Endothelial cell of umbilical vein (primary cell): Measurements from ENCODE around the gene FAM83C. TPM values are rescaled to one million over a fixed set of nuclear protein-coding genes. Genes with fewer than 3 reads are reported as not detected.

Source experiments
- BruUV-seq: library from RNA; stranded (reverse); fragments of 400-500 nt; replicated peaks from 2 replicates; lab custom pipeline; 2021; lab: Mats Ljungman, UMichigan
- CTCF ChIA-PET: fragments of 300-600, 350-600 bp; sonication (Branson Sonifier 250); formaldehyde crosslinking; loops from one replicate; lab custom pipeline; 2021; ENCODE audit warnings: antibody characterized with exemption, inconsistent platforms; lab: Charles Lee
- POLR2A ChIA-PET: fragments of 300-600, 350-600 bp; sonication (Branson Sonifier 250); formaldehyde crosslinking; loops from one replicate; lab custom pipeline; 2021; ENCODE audit warnings: antibody characterized with exemption, inconsistent platforms; lab: Charles Lee
- DNase-seq: peaks from one replicate; pipeline ENCODE4 v3.0.0-alpha.2; 2011; ENCODE audit warnings: low read depth, low spot score
- FAIRE-seq: peaks from 2 replicates; lab custom pipeline; 2011; peaks lifted over from hg19 to GRCh38; lab: Jason Lieb, UNC
- H2AFZ ChIP-seq: 2 replicates; pipeline ENCODE4 v1.6.0; 2012; ENCODE audit warnings: low read depth, low read length, control low read depth, inconsistent platforms
- H3K27ac ChIP-seq: 2 replicates; pipeline ENCODE4 v1.5.1; 2011; ENCODE audit warnings: low read depth, mild to moderate bottlenecking, control low read depth, low read length, moderate library complexity; ENCODE audit not compliant: insufficient read depth
- H3K27me3 ChIP-seq, 2 experiments: 2 replicates each; pipeline versions ENCODE4 v1.6.0 to v1.6.1; 2011; ENCODE audit warnings: low read length in 2 of 2, mixed read lengths in 1 of 2; ENCODE audit not compliant: control insufficient read depth in 2 of 2, insufficient read depth in 2 of 2
- H3K36me3 ChIP-seq, 2 experiments: 2 replicates in 1 of 2; 3 replicates in 1 of 2; pipeline ENCODE4 v1.5.1; 2011; ENCODE audit warnings: low read length in 2 of 2, mild to moderate bottlenecking in 1 of 2, moderate library complexity in 1 of 2; ENCODE audit not compliant: control insufficient read depth in 2 of 2, insufficient read depth in 2 of 2; ENCODE audit errors: extremely low read depth in 1 of 2
- H3K4me1 ChIP-seq: 3 replicates; pipeline ENCODE4 v1.5.1; 2011; ENCODE audit warnings: mild to moderate bottlenecking, low read length; ENCODE audit not compliant: control insufficient read depth, insufficient read depth; ENCODE audit errors: extremely low read depth
- H3K4me2 ChIP-seq: 2 replicates; pipeline ENCODE4 v1.6.1; 2011; ENCODE audit warnings: low read length, control low read depth, mixed read lengths; ENCODE audit not compliant: insufficient read depth
- H3K4me3 ChIP-seq, 3 experiments: fragments of 200-600 bp in 1 of 3; sonication (generic), shearing (Covaris generic) in 1 of 3; replicated peaks in 1 of 3; 2 replicates each; pipeline ENCODE4 v1.5.1; 2011 to 2016; ENCODE audit warnings: control low read depth in 3 of 3, low read length in 3 of 3, mild to moderate bottlenecking in 2 of 3, inconsistent platforms in 1 of 3, low read depth in 1 of 3, moderate library complexity in 1 of 3; ENCODE audit not compliant: insufficient read depth in 1 of 3
- H3K79me2 ChIP-seq: 2 replicates; pipeline ENCODE4 v1.6.0; 2012; ENCODE audit warnings: low read length, inconsistent platforms; ENCODE audit not compliant: control insufficient read depth, insufficient read depth
- H3K9ac ChIP-seq: replicated peaks from 2 replicates; pipeline ENCODE3; 2011; ENCODE audit warnings: low read length, control low read depth; ENCODE audit not compliant: insufficient read depth; ENCODE audit errors: extremely low read depth
- H3K9me1 ChIP-seq: replicated peaks from 3 replicates; pipeline ENCODE4 v1.6.0; 2011; ENCODE audit warnings: mild to moderate bottlenecking, low read length; ENCODE audit not compliant: control insufficient read depth, insufficient read depth; ENCODE audit errors: extremely low read depth
- H3K9me3 ChIP-seq: replicated peaks from 2 replicates; pipeline ENCODE4 v1.5.1; 2012; ENCODE audit warnings: low read length, inconsistent platforms; ENCODE audit not compliant: control insufficient read depth, insufficient read depth
- H4K20me1 ChIP-seq: replicated peaks from 2 replicates; pipeline ENCODE3; 2011; ENCODE audit warnings: mild to moderate bottlenecking, low read length; ENCODE audit not compliant: control insufficient read depth, insufficient read depth; ENCODE audit errors: extremely low read depth
- CTCF ChIP-seq, 2 donors: IDR thresholded peaks; 1 replicate in 1 of 2; 2 replicates in 1 of 2; pipeline ENCODE4 v1.5.1; 2011; ENCODE audit warnings: low read length in 2 of 2, mild to moderate bottlenecking in 2 of 2, moderate library complexity in 2 of 2, control low read depth in 1 of 2, inconsistent platforms in 1 of 2, low read depth in 1 of 2; ENCODE audit not compliant: insufficient read depth in 1 of 2; ENCODE audit errors: extremely low read depth in 1 of 2
- EZH2 ChIP-seq: IDR thresholded peaks from 2 replicates; pipeline ENCODE4 v1.6.1; 2012; ENCODE audit warnings: borderline replicate concordance, low read depth, mild to moderate bottlenecking, moderate library complexity, low read length, inconsistent platforms; ENCODE audit not compliant: severe bottlenecking
- FOS ChIP-seq: IDR thresholded peaks from 2 replicates; pipeline ENCODE4 v1.6.1; 2011; ENCODE audit warnings: mild to moderate bottlenecking, low read length, moderate library complexity, borderline replicate concordance; ENCODE audit not compliant: insufficient read depth
- GATA2 ChIP-seq: IDR thresholded peaks from 2 replicates; pipeline ENCODE4 v1.7.0; 2011; ENCODE audit warnings: low read depth, mild to moderate bottlenecking, moderate library complexity, mixed read lengths, low read length; ENCODE audit not compliant: insufficient read length, insufficient read depth
- JUN ChIP-seq: IDR thresholded peaks from 2 replicates; pipeline ENCODE4 v1.6.1; 2011; ENCODE audit warnings: borderline replicate concordance, low read depth; ENCODE audit not compliant: insufficient read length, insufficient read depth
- MYC ChIP-seq: IDR thresholded peaks from one replicate; pipeline ENCODE4 v1.6.1; 2011; ENCODE audit warnings: mild to moderate bottlenecking, low read depth, low read length
- POLR2A ChIP-seq: IDR thresholded peaks from 2 replicates; pipeline ENCODE4 v1.6.1; 2012; ENCODE audit warnings: low read depth, mild to moderate bottlenecking, control low read depth, low read length
- POLR2AphosphoS5 ChIP-seq: IDR thresholded peaks from 2 replicates; pipeline ENCODE4 v1.6.1; 2012; ENCODE audit warnings: low read depth, mild to moderate bottlenecking, control low read depth, low read length, moderate library complexity; ENCODE audit not compliant: insufficient read depth
- dilution Hi-C: fragments of 300-500 bp; cut with MboI; formaldehyde crosslinking; loops from one replicate; pipeline ENCODE4 v1.15.0; 2019; ENCODE audit warnings: low sequenced_read_pairs; ENCODE audit not compliant: extremely low pct_ligation_motif_present
- intact Hi-C: fragments of 100-400 bp; cut with micrococcal nuclease; formaldehyde crosslinking; loops from one replicate; pipeline ENCODE4 v1.10.0; 2022
- polyA plus RNA-seq, 4 experiments: library from polyadenylated mRNA; depleted of rRNA in 3 of 4; stranded (reverse) in 3 of 4; unstranded in 1 of 4; fragments of >200 nt; gene quantifications; 2 replicates each; pipeline versions ENCODE4 v1.2.1 to v1.2.3, GENCODE V29; 2011 to 2012; ENCODE audit warnings: missing spikeins in 1 of 4
- total RNA-seq: library from RNA; stranded (reverse); gene quantifications from 2 replicates; pipeline ENCODE4 v1.2.3, GENCODE V29; 2021
- TF ChIP-seq, protein P1 (sequence below): IDR thresholded peaks from 2 replicates; pipeline ENCODE4 v1.6.1; 2011; ENCODE audit not compliant: insufficient read depth, insufficient read length

The FAM83C gene
- total and polyA plus RNA-seq, 2 donors (not counting 3 experiments of a cell fraction or from before 2014, with no cell fraction given) = not detected

DNA sequence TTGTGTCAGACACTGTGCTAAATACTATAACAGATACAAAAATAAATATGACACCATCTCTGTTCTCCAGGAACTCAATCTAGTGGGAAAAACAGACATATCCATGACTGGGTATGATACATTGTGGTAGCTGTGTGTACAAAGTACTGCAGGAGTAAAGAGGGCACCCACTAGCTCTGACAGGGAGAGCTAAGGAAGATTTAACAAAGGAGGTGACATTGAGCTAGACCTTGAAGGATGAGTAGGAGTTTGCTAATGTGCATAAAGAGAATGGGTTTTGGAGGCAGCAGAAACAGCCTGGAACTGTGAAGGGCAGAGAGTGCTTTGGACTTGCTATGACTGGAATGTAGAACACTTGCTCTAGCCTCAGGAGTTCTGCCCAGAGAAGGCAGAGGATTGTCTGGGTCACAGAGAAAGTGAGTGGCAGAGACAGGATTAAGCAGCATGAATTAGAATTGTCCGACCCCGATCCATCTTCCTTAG, 51.4 kb downstream of the FAM83C start:
- H3K27ac ChIP-seq = no peak overlapping the region
- BruUV-seq = no TSS peak
- H4K20me1 ChIP-seq = no peaks in the 10 kb centered on the region
- H3K9ac ChIP-seq = no peak overlapping the region
- TF ChIP-seq GATA2 (no peak), FOS (no peak), POLR2A (no peak), EZH2 (no peak), POLR2AphosphoS5 (no peak), MYC (no peak), JUN (no peak), CTCF (IDR thresholded peaks at IDR 0.05; ENCODE audit: extremely low read depth in 1 of 2, insufficient read depth in 1 of 2, low read depth in 1 of 2, low read length in 2 of 2) (no peak)
- TF ChIP-seq, protein P1, sequence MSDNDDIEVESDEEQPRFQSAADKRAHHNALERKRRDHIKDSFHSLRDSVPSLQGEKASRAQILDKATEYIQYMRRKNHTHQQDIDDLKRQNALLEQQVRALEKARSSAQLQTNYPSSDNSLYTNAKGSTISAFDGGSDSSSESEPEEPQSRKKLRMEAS = no peak
- CTCF ChIA-PET = interaction anchor here (1.3 kb wide), 1 partner anchor 11 kb away, joined by 3 read pairs; no protein-coding TSS in a partner anchor
- POLR2A ChIA-PET = interaction anchor here (0.6 kb wide), 1 partner anchor 271 kb away, joined by 10 read pairs; no protein-coding TSS in a partner anchor
- FAIRE-seq = no peak
- H3K4me1 ChIP-seq = no peaks in the 10 kb centered on the region
- peaks cover 26 to 33% of the 10 kb centered on the region in 2 experiments for H3K27me3 ChIP-seq
- H3K4me3 ChIP-seq = no peak overlapping the region
- H3K9me1 ChIP-seq = no peaks in the 10 kb centered on the region
- no peaks in the 10 kb centered on the region for H3K79me2 ChIP-seq
- dilution Hi-C loops = no loop called here
- H3K4me2 ChIP-seq = no peak overlapping the region
- no peak for DNase-seq
- H3K36me3 ChIP-seq = no peaks in the 10 kb centered on the region
- H3K9me3 ChIP-seq = no peaks in the 10 kb centered on the region
- intact Hi-C loops = no loop called here
- H2AFZ ChIP-seq = no peak overlapping the region
